GM23338 (cell line): ENCODE results near the gene SPG7. TPM values are rescaled to one million over a fixed set of nuclear protein-coding genes. Genes with fewer than 3 reads are reported as not detected.

ENCODE experiments used
- ATAC-seq: fragments of 200-7000 bp; cut with Tn5 transposase; 3 replicates; pipeline ENCODE4 v1.9.1; 2020
- DNase-seq: peaks from one replicate; pipeline ENCODE4 v3.0.0-alpha.2; 2015; ENCODE audit warnings: low spot score
- H2AFZ ChIP-seq: fragments of 200-600 bp; sonication (generic); 2 replicates; pipeline ENCODE4 v1.8.0; 2016; ENCODE audit warnings: antibody characterized with exemption, mild to moderate bottlenecking, moderate library complexity
- H3F3A ChIP-seq: fragments of 200-600 bp; sonication (generic); replicated peaks from 2 replicates; pipeline ENCODE4 v1.8.0; 2017; ENCODE audit warnings: antibody characterized with exemption, mixed run types, low read depth
- H3K27ac ChIP-seq: fragments of 200-600 bp; sonication (generic); 2 replicates; pipeline ENCODE4 v1.6.1; 2016; ENCODE audit warnings: low read depth
- H3K27me3 ChIP-seq: fragments of 200-600 bp; sonication (generic); 2 replicates; pipeline ENCODE4 v1.8.0; 2016; ENCODE audit warnings: mild to moderate bottlenecking, mixed run types, moderate library complexity; ENCODE audit not compliant: insufficient read depth
- H3K36me3 ChIP-seq: fragments of 200-600 bp; sonication (generic); 2 replicates; pipeline ENCODE4 v1.8.0; 2016; ENCODE audit warnings: mild to moderate bottlenecking; ENCODE audit not compliant: insufficient read depth
- H3K4me1 ChIP-seq: fragments of 200-600 bp; sonication (generic); 2 replicates; pipeline ENCODE4 v1.8.0; 2016; ENCODE audit warnings: mild to moderate bottlenecking, moderate library complexity; ENCODE audit not compliant: insufficient read depth
- H3K4me2 ChIP-seq: fragments of 200-600 bp; sonication (generic); 2 replicates; pipeline ENCODE4 v1.7.1; 2017; ENCODE audit warnings: mixed run types
- H3K4me3 ChIP-seq: fragments of 200-600 bp; sonication (generic); 2 replicates; pipeline ENCODE4 v1.6.1; 2016; ENCODE audit warnings: mixed run types
- H3K79me2 ChIP-seq: fragments of 200-600 bp; sonication (generic); replicated peaks from 2 replicates; pipeline ENCODE4 v1.8.0; 2017; ENCODE audit warnings: mild to moderate bottlenecking; ENCODE audit not compliant: insufficient read depth
- H3K9me2 ChIP-seq: fragments of 200-600 bp; sonication (generic); 2 replicates; pipeline ENCODE4 v1.8.0; 2017; ENCODE audit not compliant: insufficient read depth
- H4K20me1 ChIP-seq: fragments of 200-600 bp; sonication (generic); replicated peaks from 2 replicates; pipeline ENCODE4 v1.8.0; 2017; ENCODE audit warnings: mild to moderate bottlenecking; ENCODE audit not compliant: insufficient read depth
- H3K27ac Mint-ChIP-seq: 2 replicates; pipeline ENCODE4 v1.8.0; 2020; ENCODE audit warnings: inconsistent platforms, mild to moderate bottlenecking, moderate library complexity, mixed read lengths
- H3K27me3 Mint-ChIP-seq: 3 replicates; pipeline ENCODE4 v1.8.0; 2022; ENCODE audit warnings: low read depth, mild to moderate bottlenecking, moderate library complexity, mixed read lengths, inconsistent platforms; ENCODE audit not compliant: insufficient read depth, poor library complexity
- H3K36me3 Mint-ChIP-seq: 3 replicates; pipeline ENCODE4 v1.8.0; 2021; ENCODE audit warnings: low read depth, mild to moderate bottlenecking, inconsistent platforms, moderate library complexity, mixed read lengths
- H3K4me1 Mint-ChIP-seq: 3 replicates; pipeline ENCODE4 v1.8.0; 2020; ENCODE audit warnings: mild to moderate bottlenecking, inconsistent platforms, mixed read lengths
- H3K4me3 Mint-ChIP-seq: 3 replicates; pipeline ENCODE4 v1.8.0; 2021; ENCODE audit warnings: moderate library complexity, mild to moderate bottlenecking, inconsistent platforms, mixed read lengths
- H3K9me3 Mint-ChIP-seq: 3 replicates; pipeline ENCODE4 v1.8.0; 2020; ENCODE audit warnings: moderate library complexity, mild to moderate bottlenecking, inconsistent platforms, mixed read lengths
- CREB1 ChIP-seq: fragments of 250-450 bp; sonication (Bioruptor Pico); IDR thresholded peaks from 2 replicates; pipeline ENCODE4 v1.5.0; 2020; ENCODE audit warnings: low read depth, mild to moderate bottlenecking, moderate library complexity
- CTCF ChIP-seq, 2 experiments: fragments of 200-600 bp in 1 of 2; sonication (generic) in 1 of 2; conservative IDR thresholded peaks; 2 replicates each; pipeline versions ENCODE4 v1.5.1 to v1.6.1; 2016 to 2017; ENCODE audit warnings: antibody characterized with exemption in 2 of 2, low read depth in 2 of 2, mild to moderate bottlenecking in 2 of 2, moderate library complexity in 1 of 2
- EZH2 ChIP-seq: fragments of 200-600 bp; sonication (generic); IDR thresholded peaks from one replicate; pipeline ENCODE4 v1.8.0; 2017; ENCODE audit warnings: antibody characterized with exemption, mild to moderate bottlenecking, low read depth; ENCODE audit not compliant: unreplicated experiment
- EZH2phosphoT487 ChIP-seq: fragments of 200-600 bp; sonication (generic); IDR thresholded peaks from one replicate; pipeline ENCODE4 v1.8.1; 2018; ENCODE audit warnings: antibody characterized with exemption; ENCODE audit not compliant: unreplicated experiment
- STAT1 ChIP-seq: IDR thresholded peaks from one replicate; pipeline ENCODE4 v1.6.1; 2016; ENCODE audit warnings: antibody characterized with exemption; ENCODE audit not compliant: unreplicated experiment
- ZNF331 ChIP-seq: fragments of 250-450 bp; sonication (Bioruptor Pico); IDR thresholded peaks from 2 replicates; pipeline ENCODE4 v1.5.0; 2020; ENCODE audit warnings: low read depth, mild to moderate bottlenecking, moderate library complexity
- polyA plus RNA-seq: library from polyadenylated mRNA; unstranded; fragments of >200 nt; fragmentation: Nextera tagmentation; extraction: Ambion mirVana; gene quantifications from 2 replicates; pipeline ENCODE4 v1.2.1, GENCODE V29; 2016
- total RNA-seq: library from RNA; depleted of rRNA; stranded (reverse); fragments of >200 nt; shearing (Covaris generic); gene quantifications from 2 replicates; pipeline ENCODE4 v1.2.3, GENCODE V29; 2014
- TF ChIP-seq, protein P1 (sequence below): fragments of 250-450 bp; sonication (Bioruptor Pico); IDR thresholded peaks from 2 replicates; pipeline ENCODE4 v1.5.0; 2020; ENCODE audit warnings: mild to moderate bottlenecking, moderate library complexity
- TF ChIP-seq, protein P2 (sequence below): IDR thresholded peaks from one replicate; pipeline ENCODE4 v1.6.1; 2018; ENCODE audit warnings: antibody characterized with exemption; ENCODE audit not compliant: unreplicated experiment

Gene SPG7
- total and polyA plus RNA-seq, 2 experiments from 2014 or later, result 77.1 to 267 TPM

GRCh38 chr16:89536371-89536770 is 28.2 kb downstream of the SPG7 start:
- H3F3A ChIP-seq, result 0 out of 2 replicates have a peak, but pooled peaks cover 7% of the 10 kb centered on the region
- H3K27me3 ChIP-seq, result no peaks in the 10 kb centered on the region
- no peak overlapping the region for H3K4me2 ChIP-seq
- ATAC-seq (no peak), DNase-seq (no peak)
- peaks cover 37% of the 10 kb centered on the region for H3K36me3 ChIP-seq
- Mint-ChIP-seq H3K4me3 (no peak overlapping the region), H3K4me1 (no peaks in the 10 kb centered on the region), H3K36me3 (peaks cover 63% of the 10 kb centered on the region), H3K27me3 (no peaks in the 10 kb centered on the region), H3K9me3 (no peaks in the 10 kb centered on the region), H3K27ac (no peak overlapping the region)
- no peak overlapping the region for H2AFZ ChIP-seq
- H3K79me2 ChIP-seq, result 0 out of 2 replicates have a peak, but pooled peaks cover 5% of the 10 kb centered on the region
- no peaks in the 10 kb centered on the region for H3K4me1 ChIP-seq
- H4K20me1 ChIP-seq, result peaks cover 19% of the 10 kb centered on the region
- no peaks in the 10 kb centered on the region for H3K9me2 ChIP-seq
- no peak overlapping the region for H3K27ac ChIP-seq
- TF ChIP-seq EZH2 (no peak), ZNF331 (CRISPR knock-in tag) (no peak), EZH2phosphoT487 (no peak), STAT1 (no peak), CREB1 (no peak), CTCF (conservative IDR thresholded peaks at IDR 0.05; ENCODE audit: low read depth in 2 of 2) (no peak)
- TF ChIP-seq, protein P1, sequence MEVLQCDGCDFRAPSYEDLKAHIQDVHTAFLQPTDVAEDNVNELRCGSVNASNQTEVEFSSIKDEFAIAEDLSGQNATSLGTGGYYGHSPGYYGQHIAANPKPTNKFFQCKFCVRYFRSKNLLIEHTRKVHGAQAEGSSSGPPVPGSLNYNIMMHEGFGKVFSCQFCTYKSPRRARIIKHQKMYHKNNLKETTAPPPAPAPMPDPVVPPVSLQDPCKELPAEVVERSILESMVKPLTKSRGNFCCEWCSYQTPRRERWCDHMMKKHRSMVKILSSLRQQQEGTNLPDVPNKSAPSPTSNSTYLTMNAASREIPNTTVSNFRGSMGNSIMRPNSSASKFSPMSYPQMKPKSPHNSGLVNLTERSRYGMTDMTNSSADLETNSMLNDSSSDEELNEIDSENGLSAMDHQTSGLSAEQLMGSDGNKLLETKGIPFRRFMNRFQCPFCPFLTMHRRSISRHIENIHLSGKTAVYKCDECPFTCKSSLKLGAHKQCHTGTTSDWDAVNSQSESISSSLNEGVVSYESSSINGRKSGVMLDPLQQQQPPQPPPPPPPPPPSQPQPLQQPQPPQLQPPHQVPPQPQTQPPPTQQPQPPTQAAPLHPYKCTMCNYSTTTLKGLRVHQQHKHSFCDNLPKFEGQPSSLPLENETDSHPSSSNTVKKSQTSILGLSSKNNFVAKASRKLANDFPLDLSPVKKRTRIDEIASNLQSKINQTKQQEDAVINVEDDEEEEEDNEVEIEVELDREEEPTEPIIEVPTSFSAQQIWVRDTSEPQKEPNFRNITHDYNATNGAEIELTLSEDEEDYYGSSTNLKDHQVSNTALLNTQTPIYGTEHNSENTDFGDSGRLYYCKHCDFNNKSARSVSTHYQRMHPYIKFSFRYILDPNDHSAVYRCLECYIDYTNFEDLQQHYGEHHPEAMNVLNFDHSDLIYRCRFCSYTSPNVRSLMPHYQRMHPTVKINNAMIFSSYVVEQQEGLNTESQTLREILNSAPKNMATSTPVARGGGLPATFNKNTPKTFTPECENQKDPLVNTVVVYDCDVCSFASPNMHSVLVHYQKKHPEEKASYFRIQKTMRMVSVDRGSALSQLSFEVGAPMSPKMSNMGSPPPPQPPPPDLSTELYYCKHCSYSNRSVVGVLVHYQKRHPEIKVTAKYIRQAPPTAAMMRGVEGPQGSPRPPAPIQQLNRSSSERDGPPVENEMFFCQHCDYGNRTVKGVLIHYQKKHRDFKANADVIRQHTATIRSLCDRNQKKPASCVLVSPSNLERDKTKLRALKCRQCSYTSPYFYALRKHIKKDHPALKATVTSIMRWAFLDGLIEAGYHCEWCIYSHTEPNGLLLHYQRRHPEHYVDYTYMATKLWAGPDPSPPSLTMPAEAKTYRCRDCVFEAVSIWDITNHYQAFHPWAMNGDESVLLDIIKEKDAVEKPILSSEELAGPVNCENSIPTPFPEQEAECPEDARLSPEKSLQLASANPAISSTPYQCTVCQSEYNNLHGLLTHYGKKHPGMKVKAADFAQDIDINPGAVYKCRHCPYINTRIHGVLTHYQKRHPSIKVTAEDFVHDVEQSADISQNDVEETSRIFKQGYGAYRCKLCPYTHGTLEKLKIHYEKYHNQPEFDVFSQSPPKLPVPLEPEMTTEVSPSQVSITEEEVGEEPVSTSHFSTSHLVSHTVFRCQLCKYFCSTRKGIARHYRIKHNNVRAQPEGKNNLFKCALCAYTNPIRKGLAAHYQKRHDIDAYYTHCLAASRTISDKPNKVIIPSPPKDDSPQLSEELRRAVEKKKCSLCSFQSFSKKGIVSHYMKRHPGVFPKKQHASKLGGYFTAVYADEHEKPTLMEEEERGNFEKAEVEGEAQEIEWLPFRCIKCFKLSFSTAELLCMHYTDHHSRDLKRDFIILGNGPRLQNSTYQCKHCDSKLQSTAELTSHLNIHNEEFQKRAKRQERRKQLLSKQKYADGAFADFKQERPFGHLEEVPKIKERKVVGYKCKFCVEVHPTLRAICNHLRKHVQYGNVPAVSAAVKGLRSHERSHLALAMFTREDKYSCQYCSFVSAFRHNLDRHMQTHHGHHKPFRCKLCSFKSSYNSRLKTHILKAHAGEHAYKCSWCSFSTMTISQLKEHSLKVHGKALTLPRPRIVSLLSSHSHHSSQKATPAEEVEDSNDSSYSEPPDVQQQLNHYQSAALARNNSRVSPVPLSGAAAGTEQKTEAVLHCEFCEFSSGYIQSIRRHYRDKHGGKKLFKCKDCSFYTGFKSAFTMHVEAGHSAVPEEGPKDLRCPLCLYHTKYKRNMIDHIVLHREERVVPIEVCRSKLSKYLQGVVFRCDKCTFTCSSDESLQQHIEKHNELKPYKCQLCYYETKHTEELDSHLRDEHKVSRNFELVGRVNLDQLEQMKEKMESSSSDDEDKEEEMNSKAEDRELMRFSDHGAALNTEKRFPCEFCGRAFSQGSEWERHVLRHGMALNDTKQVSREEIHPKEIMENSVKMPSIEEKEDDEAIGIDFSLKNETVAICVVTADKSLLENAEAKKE (CRISPR knock-in tag), result no peak
- TF ChIP-seq, protein P2, sequence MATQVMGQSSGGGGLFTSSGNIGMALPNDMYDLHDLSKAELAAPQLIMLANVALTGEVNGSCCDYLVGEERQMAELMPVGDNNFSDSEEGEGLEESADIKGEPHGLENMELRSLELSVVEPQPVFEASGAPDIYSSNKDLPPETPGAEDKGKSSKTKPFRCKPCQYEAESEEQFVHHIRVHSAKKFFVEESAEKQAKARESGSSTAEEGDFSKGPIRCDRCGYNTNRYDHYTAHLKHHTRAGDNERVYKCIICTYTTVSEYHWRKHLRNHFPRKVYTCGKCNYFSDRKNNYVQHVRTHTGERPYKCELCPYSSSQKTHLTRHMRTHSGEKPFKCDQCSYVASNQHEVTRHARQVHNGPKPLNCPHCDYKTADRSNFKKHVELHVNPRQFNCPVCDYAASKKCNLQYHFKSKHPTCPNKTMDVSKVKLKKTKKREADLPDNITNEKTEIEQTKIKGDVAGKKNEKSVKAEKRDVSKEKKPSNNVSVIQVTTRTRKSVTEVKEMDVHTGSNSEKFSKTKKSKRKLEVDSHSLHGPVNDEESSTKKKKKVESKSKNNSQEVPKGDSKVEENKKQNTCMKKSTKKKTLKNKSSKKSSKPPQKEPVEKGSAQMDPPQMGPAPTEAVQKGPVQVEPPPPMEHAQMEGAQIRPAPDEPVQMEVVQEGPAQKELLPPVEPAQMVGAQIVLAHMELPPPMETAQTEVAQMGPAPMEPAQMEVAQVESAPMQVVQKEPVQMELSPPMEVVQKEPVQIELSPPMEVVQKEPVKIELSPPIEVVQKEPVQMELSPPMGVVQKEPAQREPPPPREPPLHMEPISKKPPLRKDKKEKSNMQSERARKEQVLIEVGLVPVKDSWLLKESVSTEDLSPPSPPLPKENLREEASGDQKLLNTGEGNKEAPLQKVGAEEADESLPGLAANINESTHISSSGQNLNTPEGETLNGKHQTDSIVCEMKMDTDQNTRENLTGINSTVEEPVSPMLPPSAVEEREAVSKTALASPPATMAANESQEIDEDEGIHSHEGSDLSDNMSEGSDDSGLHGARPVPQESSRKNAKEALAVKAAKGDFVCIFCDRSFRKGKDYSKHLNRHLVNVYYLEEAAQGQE, result no peak
- H3K4me3 ChIP-seq, result no peak overlapping the region
